HL-60/S4 (cell line): ENCODE data around the gene CTNNA3.

Experiments used
- in situ Hi-C: fragments of 300-500 bp; cut with MboI; formaldehyde crosslinking; loops from 2 replicates; pipeline ENCODE4 v1.14.3; 2022; ENCODE audit warnings: low sequenced_read_pairs

The CTNNA3 gene

DNA sequence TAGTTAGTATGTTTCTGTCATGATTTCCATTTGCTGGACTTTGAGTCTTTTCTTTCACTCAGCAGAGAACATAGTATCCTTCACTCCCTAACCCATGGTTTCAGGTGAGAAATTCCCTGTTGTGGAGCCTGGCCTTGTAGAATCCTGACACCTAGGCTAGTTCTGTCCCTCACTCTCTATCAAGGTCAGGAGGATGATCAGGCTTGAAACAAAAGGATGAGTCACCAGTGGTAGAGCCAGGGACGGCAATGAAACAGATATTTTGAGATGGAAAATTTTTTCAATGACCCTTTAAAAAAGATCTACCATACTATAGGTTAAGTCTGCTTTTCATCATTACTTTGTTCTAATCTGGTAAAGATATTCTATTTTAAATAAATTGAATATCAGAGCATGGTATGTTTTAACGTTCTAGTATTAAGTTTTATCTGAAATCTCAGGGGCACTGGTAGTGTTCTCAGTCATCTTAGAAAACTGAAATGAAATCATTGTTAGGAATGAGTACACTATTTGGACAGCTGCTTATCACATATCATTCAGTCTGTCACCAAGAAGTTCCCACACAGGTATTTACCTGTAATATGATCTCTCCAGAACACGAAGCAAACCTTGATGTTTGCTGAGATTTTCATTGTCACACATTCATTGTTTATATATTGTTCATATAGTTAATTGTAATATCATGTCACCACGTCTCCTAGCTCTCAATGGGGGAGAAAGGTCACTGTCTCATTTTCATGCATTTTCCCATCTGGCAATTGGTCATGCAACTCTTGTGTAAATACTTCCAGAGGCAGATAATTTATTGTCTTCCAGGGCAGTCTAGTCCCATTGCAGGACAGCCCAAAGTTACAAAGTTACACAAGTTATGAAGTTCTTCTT lies 1070.0 kb downstream of the CTNNA3 start:
- in situ Hi-C loops, result no loop called here

DNA sequence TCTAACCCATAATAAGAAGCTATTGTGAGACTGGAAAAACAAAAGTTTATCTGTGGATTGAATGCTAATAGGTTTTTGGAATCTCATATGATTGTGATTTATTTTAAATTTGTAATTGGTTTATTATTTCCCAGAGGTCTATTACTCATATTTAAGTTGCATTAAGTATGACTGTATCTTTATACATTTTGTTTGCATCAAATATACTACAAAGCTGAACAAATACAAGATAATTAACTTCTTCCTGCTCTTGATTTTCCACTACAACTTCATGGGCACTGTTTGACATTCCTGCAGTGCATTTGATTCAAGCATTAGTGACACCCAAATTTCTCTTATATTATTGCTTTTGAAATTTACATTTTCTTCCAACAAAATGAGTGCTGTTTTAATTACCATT lies 1073.9 kb downstream of the CTNNA3 start:
- in situ Hi-C loops, result no loop called here

DNA sequence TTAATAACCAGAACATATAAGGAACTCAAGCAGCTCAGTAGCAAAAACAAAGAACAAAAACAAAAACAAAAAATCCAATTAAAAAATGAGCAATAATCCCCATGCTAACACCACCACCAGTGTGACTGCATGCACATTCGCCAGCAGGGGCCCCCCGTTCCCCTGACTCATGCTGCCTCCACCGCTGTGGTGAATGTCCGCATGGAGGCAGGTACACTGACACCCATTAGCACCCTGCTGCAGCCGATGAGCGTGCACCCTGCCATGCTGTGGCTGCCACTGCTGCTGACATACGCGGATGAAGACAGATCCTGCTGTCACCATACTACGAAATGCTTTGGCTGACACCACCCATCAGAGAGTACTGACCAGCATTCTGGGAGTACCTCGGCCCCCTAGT lies 1091.8 kb downstream of the CTNNA3 start:
- in situ Hi-C loops, result no loop called here

DNA sequence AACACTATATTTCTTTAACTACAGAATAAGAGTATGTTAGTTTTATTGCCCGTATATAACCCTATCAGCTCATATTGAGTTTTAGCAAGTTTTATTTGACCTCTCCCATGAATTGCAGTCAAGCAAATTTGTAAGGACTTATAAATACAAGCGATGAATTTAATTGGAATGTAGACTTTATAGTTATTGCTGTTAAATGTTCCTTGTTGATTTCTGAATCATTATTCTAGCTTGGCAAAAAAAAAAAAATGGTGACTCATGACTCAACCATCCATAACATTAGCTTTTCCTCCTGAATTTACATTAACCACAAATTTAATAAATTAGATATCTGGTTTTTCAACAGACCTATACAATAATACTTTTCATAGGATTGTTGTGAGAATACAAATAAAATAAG lies 1104.1 kb downstream of the CTNNA3 start:
- in situ Hi-C loops, result no loop called here

DNA sequence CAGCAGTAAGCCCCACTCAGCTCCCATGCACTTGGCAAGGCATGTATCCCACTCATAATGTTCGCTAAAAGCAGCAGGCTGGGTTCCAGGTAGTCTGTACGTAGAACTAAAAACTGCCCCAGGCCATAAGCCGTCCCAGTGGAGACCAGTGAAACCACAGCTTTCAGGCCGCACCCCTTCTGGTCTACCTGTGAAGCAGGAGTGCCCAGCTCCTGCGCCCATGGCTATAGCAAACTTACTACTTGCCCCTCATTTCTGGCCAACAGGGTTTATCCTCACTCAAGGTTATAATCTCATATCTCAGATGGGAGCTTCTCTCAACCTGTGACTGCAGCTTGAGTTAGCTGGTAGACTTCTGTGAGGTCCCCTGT lies 1108.3 kb downstream of the CTNNA3 start:
- in situ Hi-C loops, result no loop called here

DNA sequence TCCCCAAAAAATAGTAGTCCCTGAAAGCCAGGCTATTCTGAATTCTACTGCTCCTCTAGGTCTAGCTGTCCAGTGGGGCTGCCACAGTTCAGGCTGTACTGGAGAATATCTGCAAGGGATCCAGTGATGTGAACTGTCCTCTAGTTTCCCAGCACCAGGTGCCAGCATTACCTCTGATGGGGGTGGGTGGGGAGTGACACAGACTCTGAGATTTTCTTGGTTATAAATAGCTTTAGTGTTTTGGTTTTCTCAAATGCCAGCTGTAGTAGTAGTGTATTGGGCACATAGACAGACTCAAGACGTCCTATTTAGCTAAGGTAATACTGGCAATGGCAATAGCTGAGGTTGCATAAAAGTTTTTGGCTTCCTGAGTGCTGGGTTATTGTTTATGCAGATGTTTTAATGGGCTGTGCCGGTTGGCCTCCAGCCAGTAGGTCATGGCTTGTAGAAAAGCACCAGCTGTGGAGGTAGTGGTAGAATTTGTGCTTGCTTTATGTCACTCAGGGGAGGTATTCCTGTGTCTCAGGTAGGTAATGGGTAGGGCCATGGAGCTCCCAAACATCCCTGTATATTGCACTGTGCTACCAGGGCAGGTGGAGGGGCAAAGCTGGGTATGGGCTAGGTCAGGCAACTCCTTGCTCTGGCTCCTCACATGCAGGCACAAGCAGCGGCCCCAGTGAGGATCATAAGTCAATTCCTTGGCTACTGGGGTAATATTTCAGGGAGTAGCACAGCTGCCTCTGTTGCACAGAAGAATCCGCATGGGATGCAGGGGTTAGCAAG lies 1108.9 kb downstream of the CTNNA3 start:
- in situ Hi-C loops, result no loop called here

- in situ Hi-C loops, result no loop called here
These were observed 1109.9 kb downstream of the CTNNA3 start for GRCh38 chr10:66586073-66586472.

GRCh38 chr10:66575251-66575855 lies 1120.6 kb downstream of the CTNNA3 start:
- in situ Hi-C loops, result no loop called here

- in situ Hi-C loops, result no loop called here
These were observed 1123.3 kb downstream of the CTNNA3 start for GRCh38 chr10:66572700-66573099.

- in situ Hi-C loops, result no loop called here
These were observed 1130.0 kb downstream of the CTNNA3 start for GRCh38 chr10:66565999-66566398.

GRCh38 chr10:66564287-66564686 lies 1131.7 kb downstream of the CTNNA3 start:
- in situ Hi-C loops, result no loop called here

DNA sequence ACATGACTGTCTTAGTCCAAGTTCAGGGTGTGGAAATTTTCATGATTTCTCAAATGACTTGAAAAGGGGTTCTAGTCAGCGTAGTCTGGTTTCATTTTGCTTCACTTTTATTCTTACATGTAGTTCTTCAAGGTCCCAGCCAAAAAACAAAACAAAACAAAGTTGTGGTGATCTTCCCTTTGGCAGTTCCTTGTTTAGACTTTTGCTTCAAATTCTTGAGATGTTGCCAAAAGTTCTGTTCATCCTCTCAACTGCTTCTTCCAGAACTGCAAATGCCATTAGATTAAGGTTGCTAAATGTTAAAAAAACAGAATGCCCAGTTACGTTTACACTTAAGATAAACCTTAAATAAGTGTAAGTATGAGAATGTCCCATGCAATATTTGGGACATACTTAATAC lies 1140.9 kb downstream of the CTNNA3 start:
- in situ Hi-C loops, result no loop called here

GRCh38 chr10:66552331-66552730 lies 1143.7 kb downstream of the CTNNA3 start:
- in situ Hi-C loops, result no loop called here

DNA sequence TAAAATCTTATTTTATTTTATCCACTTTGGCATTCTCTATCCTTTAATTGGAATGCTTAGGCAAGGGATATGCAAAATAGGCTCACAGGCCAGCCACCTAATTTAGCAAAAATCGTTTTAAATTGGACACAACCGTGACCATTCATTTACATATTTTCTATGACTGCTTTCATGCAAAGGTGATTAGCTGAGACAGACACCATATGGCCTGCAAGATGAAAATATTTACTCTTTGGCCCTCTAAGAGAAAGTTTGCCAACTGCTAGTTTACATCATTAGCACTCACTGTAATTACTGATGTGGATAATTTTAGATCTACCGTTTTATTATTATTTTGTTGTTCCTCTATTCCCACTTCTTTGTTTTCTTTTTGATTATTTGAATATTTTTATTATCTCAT lies 1145.6 kb downstream of the CTNNA3 start:
- in situ Hi-C loops, result no loop called here

DNA sequence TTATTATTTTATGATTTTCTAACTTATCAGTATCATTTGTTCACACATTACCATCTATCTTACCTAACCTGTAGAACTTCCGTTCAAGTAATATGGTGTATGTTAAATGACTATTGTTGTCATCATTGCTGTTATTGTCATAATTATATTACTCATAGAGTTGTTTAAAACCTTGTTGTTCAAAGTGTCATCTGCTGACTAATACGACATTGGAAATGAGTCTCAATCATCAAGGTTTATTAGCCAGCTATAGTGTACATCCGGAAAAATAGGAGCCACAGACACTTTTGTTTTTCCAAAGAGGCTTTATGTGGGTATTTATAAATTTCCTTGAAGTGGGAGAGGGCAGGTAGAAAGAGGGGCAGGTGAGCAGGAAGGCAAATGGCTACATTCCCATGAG lies 1157.1 kb downstream of the CTNNA3 start:
- in situ Hi-C loops, result no loop called here

DNA sequence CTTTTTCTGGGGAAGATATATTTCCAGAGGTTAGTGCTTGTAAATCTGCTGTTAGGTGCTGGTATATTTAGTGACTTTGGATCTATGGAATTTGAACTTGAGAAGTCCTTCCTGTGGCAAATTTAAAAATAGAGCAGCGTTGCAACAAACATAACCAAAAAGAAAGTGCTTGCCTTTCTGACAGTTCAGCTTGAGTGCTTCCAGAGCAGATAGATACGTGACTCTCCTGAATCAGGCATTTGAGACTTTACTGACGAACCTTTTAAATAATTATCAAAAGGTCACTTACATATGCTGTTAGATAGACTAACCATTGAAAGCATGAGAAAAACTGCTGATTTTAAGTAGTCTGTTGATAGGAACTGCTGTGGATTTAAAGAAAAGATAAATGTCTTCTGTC lies 1157.6 kb downstream of the CTNNA3 start:
- in situ Hi-C loops, result no loop called here

DNA sequence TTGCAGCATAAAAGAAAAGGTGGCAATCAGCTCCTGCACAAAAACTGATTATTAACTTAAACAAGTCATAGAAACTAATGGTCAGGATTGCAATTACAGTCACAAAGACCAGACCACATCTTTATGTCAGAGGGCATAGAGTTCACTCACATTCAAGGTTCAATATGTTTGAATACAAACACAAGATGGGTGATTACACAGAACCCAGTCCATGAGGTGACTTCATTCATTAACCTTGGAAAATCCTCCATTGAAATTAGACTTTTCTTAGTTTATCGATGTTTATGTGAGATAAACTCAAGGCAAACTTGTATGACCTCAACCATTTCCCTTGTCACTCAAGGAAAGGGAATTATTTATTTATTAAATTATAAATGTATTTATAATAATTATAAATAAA lies 1158.8 kb downstream of the CTNNA3 start:
- in situ Hi-C loops, result no loop called here

GRCh38 chr10:66535439-66535838 lies 1160.6 kb downstream of the CTNNA3 start:
- in situ Hi-C loops, result no loop called here

DNA sequence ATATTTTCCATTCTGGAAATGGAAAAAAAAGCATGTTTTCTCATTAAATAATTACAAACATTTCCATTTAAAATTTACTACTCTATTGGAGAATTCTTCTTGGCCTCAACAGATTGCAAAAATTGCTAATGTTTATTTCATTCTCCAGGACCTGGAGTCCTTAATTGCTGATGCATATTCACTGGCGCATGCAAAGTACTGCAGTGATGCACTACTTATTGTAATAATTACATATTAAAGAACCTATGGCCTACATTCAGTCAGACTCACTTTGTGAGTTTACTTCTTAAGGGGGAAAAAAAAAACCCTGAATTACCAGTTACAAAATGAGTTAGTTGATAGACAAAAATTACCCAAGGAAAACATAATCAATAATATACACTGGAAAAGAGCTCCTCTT lies 1161.1 kb downstream of the CTNNA3 start:
- in situ Hi-C loops, result no loop called here

DNA sequence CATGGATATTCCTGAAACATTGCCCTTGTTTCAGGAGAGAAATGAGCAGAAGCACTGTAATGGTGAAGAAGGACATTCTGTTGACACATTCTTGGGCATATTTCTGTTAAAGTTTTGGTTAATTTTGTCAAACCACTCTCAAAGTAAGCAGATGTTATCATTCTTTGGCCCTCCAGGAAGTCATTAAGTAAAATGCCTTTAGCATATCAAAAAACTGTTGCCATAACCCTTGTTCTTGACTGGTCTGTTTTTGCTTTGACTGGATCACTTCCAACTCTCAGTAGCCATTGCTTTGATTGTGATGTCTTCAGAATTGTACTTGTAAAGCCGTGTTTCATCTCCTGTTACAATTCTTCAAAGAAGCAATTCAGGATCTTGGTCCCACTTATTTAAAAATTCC lies 1174.5 kb downstream of the CTNNA3 start:
- in situ Hi-C loops, result no loop called here

- in situ Hi-C loops, result no loop called here
These were observed 1176.4 kb downstream of the CTNNA3 start for GRCh38 chr10:66519616-66520015.

DNA sequence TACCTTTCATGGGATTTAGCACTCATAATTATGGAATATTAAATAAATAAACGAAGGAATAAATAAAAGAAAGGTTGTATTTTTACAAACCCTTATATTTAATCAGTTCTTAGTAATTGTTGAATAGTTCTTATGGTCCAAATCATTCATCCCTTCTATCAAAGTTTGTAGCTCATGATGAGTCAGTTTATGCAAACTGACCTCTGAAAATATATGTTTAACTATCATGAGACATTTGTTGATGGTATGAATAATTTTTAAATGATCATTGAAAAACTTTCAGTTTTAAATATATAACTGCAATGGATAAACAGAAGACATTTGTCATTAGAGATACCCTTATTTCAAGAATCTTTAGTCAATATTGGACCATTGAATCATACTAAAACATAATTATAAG lies 1181.3 kb downstream of the CTNNA3 start:
- in situ Hi-C loops, result no loop called here
